Prostate gland (tissue), 2 donors: Measurements from ENCODE around the gene MDFIC.

ENCODE experiments used
- POLR2A ChIP-seq: fragments of 450-650 bp; IDR thresholded peaks from one replicate; pipeline ENCODE4 v1.6.1; 2016; ENCODE audit warnings: antibody characterized with exemption, mild to moderate bottlenecking
- POLR2AphosphoS5 ChIP-seq: sonication (generic); formaldehyde crosslinking; IDR thresholded peaks from one replicate; pipeline ENCODE4 v1.6.1; 2017; ENCODE audit warnings: antibody characterized with exemption
- TF ChIP-seq, protein P1 (sequence below), 4 experiments: fragments of 200-600 bp in 2 of 4; fragments of 450-650 bp in 2 of 4; sonication (generic) in 2 of 4; IDR thresholded peaks; 1 replicate in 3 of 4; 2 replicates in 1 of 4; pipeline ENCODE4 v1.5.1; 2016 to 2019; ENCODE audit warnings: antibody characterized with exemption in 4 of 4, mild to moderate bottlenecking in 2 of 4, moderate library complexity in 2 of 4

DNA sequence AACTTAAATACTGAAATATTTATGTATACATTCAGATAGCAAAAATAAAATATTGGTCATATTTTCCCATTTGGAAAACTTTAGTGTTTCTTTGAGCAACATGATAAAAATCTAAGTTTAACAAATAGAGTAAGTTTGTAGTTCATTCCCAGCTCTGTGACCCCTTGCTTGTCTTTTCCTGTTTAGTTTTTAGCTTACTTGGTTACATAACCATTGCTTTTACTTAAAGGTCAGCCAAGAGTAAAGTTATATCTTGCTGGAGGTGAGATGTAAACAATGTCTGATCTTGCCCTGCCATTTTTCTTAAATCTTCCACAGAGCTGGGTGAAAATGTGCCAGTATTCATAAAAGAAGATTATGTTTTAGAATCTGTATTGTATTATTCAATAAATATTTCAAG lies 46.7 kb upstream of the MDFIC start:
- TF ChIP-seq, protein P1, sequence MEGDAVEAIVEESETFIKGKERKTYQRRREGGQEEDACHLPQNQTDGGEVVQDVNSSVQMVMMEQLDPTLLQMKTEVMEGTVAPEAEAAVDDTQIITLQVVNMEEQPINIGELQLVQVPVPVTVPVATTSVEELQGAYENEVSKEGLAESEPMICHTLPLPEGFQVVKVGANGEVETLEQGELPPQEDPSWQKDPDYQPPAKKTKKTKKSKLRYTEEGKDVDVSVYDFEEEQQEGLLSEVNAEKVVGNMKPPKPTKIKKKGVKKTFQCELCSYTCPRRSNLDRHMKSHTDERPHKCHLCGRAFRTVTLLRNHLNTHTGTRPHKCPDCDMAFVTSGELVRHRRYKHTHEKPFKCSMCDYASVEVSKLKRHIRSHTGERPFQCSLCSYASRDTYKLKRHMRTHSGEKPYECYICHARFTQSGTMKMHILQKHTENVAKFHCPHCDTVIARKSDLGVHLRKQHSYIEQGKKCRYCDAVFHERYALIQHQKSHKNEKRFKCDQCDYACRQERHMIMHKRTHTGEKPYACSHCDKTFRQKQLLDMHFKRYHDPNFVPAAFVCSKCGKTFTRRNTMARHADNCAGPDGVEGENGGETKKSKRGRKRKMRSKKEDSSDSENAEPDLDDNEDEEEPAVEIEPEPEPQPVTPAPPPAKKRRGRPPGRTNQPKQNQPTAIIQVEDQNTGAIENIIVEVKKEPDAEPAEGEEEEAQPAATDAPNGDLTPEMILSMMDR (IDR thresholded peaks at IDR 0.05) = no peak
- TF ChIP-seq POLR2AphosphoS5 (no peak), POLR2A (no peak)
